ENCODE data around the gene ANO2. TPM values are rescaled to one million over a fixed set of nuclear protein-coding genes. Genes with fewer than 3 reads are reported as not detected.

Gene ANO2
- total RNA-seq, 1 experiment from 2014 or later, result 0.68 TPM

DNA sequence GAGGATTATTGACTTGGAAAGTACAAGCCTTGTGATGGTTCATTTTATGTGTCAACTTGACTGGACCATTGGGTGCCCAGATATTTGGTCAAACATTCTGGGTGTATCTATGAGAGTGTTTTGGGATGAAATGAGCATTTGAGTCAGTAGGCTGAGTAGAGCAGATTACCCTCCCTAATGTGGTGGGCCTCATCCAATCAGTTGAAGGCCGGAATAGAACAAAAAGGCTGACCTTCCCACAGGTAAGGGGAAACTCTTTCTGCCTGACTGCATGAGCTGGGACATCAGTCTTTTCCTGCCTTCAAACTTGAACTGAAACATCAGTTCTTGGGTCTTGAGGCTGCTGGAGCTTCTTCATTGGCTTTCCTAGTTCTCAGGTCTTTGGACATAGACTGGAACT, 98.1 kb downstream of the ANO2 start:
- Histone ChIP-seq H3K4me3 (ENCODE audit: low read depth, low read length) (no peak overlapping the region), H3K9me3 (no peaks in the 10 kb centered on the region), H3K27me3 (replicated peaks; ENCODE audit: control insufficient read depth, insufficient read depth, low read length) (no peaks in the 10 kb centered on the region), H3K4me1 (no peaks in the 10 kb centered on the region), H3K36me3 (ENCODE audit: control insufficient read depth, insufficient read depth, low read length) (no peaks in the 10 kb centered on the region)
- BruUV-seq (replicated peaks), result no TSS peak
- intact Hi-C loops (cut with micrococcal nuclease; ENCODE audit: unreplicated experiment), result no loop called here
- CTCF ChIA-PET, result no interaction called here
- POLR2A ChIA-PET, result no interaction called here
- TF ChIP-seq, protein P1, sequence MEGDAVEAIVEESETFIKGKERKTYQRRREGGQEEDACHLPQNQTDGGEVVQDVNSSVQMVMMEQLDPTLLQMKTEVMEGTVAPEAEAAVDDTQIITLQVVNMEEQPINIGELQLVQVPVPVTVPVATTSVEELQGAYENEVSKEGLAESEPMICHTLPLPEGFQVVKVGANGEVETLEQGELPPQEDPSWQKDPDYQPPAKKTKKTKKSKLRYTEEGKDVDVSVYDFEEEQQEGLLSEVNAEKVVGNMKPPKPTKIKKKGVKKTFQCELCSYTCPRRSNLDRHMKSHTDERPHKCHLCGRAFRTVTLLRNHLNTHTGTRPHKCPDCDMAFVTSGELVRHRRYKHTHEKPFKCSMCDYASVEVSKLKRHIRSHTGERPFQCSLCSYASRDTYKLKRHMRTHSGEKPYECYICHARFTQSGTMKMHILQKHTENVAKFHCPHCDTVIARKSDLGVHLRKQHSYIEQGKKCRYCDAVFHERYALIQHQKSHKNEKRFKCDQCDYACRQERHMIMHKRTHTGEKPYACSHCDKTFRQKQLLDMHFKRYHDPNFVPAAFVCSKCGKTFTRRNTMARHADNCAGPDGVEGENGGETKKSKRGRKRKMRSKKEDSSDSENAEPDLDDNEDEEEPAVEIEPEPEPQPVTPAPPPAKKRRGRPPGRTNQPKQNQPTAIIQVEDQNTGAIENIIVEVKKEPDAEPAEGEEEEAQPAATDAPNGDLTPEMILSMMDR (IDR thresholded peaks at IDR 0.05; ENCODE audit: insufficient read depth in 1 of 2, low read depth in 1 of 2, low read length in 1 of 2, severe bottlenecking in 1 of 2, unreplicated experiment in 1 of 2), result no peak
- Mint-ChIP-seq H3K4me1 (ENCODE audit: low read depth, unreplicated experiment) (no peaks in the 10 kb centered on the region), H3K27me3 (ENCODE audit: insufficient read depth, unreplicated experiment) (peaks cover 32% of the 10 kb centered on the region), H3K9me3 (ENCODE audit: unreplicated experiment) (peaks cover 17% of the 10 kb centered on the region), H3K36me3 (ENCODE audit: insufficient read depth, unreplicated experiment) (no peaks in the 10 kb centered on the region), H3K4me3 (ENCODE audit: unreplicated experiment) (no peak overlapping the region), H3K27ac (ENCODE audit: unreplicated experiment) (no peak overlapping the region)
- DNase-seq, result no peak

DNA sequence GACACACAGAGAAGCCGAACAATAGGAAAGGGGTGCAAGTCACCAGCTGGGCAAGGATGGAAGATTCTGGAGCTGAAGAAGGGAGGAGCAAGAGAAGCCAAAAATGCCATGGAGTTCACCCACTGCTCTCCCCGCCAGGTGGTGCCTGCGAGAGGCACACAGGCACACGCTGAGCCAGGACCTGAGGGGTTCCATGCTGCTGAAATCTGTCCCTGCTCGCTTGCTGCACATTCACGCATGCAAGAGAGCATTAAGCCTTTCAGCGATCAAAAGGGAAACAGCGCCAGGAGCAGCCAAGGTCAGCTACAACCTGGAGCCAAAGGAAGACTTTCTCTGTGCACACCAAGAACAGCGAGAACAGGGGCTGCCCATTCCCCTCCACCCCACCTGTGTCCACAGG, 104.1 kb downstream of the ANO2 start:
- H3K4me1 Mint-ChIP-seq (ENCODE audit: low read depth, unreplicated experiment), result no peaks in the 10 kb centered on the region
- H3K4me3 Mint-ChIP-seq (ENCODE audit: unreplicated experiment), result no peak overlapping the region
- no peak for DNase-seq
- Histone ChIP-seq H3K4me3 (ENCODE audit: low read depth, low read length) (no peak overlapping the region), H3K36me3 (ENCODE audit: control insufficient read depth, insufficient read depth, low read length) (no peaks in the 10 kb centered on the region), H3K27me3 (replicated peaks; ENCODE audit: control insufficient read depth, insufficient read depth, low read length) (no peaks in the 10 kb centered on the region), H3K9me3 (no peaks in the 10 kb centered on the region), H3K4me1 (no peaks in the 10 kb centered on the region)
- H3K9me3 Mint-ChIP-seq (ENCODE audit: unreplicated experiment), result no peaks in the 10 kb centered on the region
- intact Hi-C loops (cut with micrococcal nuclease; ENCODE audit: unreplicated experiment), result no loop called here
- no TSS peak for BruUV-seq (replicated peaks)
- ChIA-PET POLR2A (no interaction called here), CTCF (no interaction called here)
- H3K27me3 Mint-ChIP-seq (ENCODE audit: insufficient read depth, unreplicated experiment), result peaks cover 26% of the 10 kb centered on the region
- TF ChIP-seq, protein P1 (IDR thresholded peaks at IDR 0.05; ENCODE audit: insufficient read depth in 1 of 2, low read depth in 1 of 2, low read length in 1 of 2, severe bottlenecking in 1 of 2, unreplicated experiment in 1 of 2), result peak in 1 of 2 experiments; percentile 19
- H3K27ac Mint-ChIP-seq (ENCODE audit: unreplicated experiment), result no peak overlapping the region
- no peaks in the 10 kb centered on the region for H3K36me3 Mint-ChIP-seq (ENCODE audit: insufficient read depth, unreplicated experiment)

DNA sequence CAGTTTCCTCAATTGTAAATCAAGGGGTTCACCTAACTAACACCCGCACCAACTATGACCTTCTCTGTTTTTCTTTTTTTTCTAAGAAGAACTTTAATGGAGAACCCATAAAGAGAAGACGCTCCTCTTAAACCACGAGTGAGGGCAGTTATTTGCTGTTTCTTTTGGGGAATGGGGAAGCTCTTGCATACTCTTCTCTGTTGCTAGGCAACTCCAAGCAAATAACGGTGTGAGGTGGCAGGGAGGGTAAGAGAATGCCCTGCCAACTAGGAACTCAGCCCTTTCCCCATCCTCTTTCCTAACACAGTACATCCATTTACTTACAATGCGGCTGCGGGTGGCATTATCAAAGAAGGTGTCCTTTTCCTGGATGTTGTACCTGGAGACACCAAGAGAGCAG, 114.9 kb downstream of the ANO2 start:
- DNase-seq, result no peak
- TF ChIP-seq, protein P1 (IDR thresholded peaks at IDR 0.05; ENCODE audit: insufficient read depth in 1 of 2, low read depth in 1 of 2, low read length in 1 of 2, severe bottlenecking in 1 of 2, unreplicated experiment in 1 of 2), result no peak
- H3K27ac Mint-ChIP-seq (ENCODE audit: unreplicated experiment), result no peak overlapping the region
- no peaks in the 10 kb centered on the region for H3K36me3 Mint-ChIP-seq (ENCODE audit: insufficient read depth, unreplicated experiment)
- intact Hi-C loops (cut with micrococcal nuclease; ENCODE audit: unreplicated experiment), result no loop called here
- no peaks in the 10 kb centered on the region for H3K4me1 Mint-ChIP-seq (ENCODE audit: low read depth, unreplicated experiment)
- peaks cover 30% of the 10 kb centered on the region for H3K27me3 Mint-ChIP-seq (ENCODE audit: insufficient read depth, unreplicated experiment)
- CTCF ChIA-PET, result no interaction called here
- POLR2A ChIA-PET, result no interaction called here
- Histone ChIP-seq H3K4me3 (ENCODE audit: low read depth, low read length) (no peak overlapping the region), H3K27me3 (replicated peaks; ENCODE audit: control insufficient read depth, insufficient read depth, low read length) (peaks cover 2% of the 10 kb centered on the region; the same call in 1 of the 2 replicates), H3K4me1 (no peaks in the 10 kb centered on the region), H3K36me3 (ENCODE audit: control insufficient read depth, insufficient read depth, low read length) (no peaks in the 10 kb centered on the region), H3K9me3 (no peaks in the 10 kb centered on the region)
- no peak overlapping the region for H3K4me3 Mint-ChIP-seq (ENCODE audit: unreplicated experiment)
- BruUV-seq (replicated peaks), result no TSS peak
- H3K9me3 Mint-ChIP-seq (ENCODE audit: unreplicated experiment), result no peaks in the 10 kb centered on the region
